Gastroesophageal sphincter (tissue), 4 donors: ENCODE data around the gene TEKT2. TPM values are rescaled to one million over a fixed set of nuclear protein-coding genes. Genes with fewer than 3 reads are reported as not detected.

Source experiments
- ATAC-seq: fragments of 150-250 bp; one replicate; pipeline ENCODE4 v1.9.1; 2016; ENCODE audit warnings: mild to moderate bottlenecking, moderate library complexity
- H3K27ac ChIP-seq, 4 donors: fragments of 200-600 bp; sonication (generic) in 3 of 4; 1 replicate in 3 of 4; 2 replicates in 1 of 4; pipeline ENCODE4 v1.5.1; 2016 to 2019
- H3K27me3 ChIP-seq: fragments of 200-600 bp; sonication (generic); one replicate; pipeline ENCODE4 v1.5.1; 2019
- H3K36me3 ChIP-seq, 2 donors: fragments of 200-600 bp; sonication (generic); one replicate each; pipeline ENCODE4 v1.5.1; 2019; ENCODE audit warnings: control low read depth in 1 of 2
- H3K4me1 ChIP-seq, 3 donors: fragments of 200-600 bp; sonication (generic); 1 replicate in 2 of 3; 2 replicates in 1 of 3; pipeline ENCODE4 v1.5.1; 2016 to 2019; ENCODE audit warnings: control low read depth in 2 of 3
- H3K4me3 ChIP-seq, 2 donors: fragments of 200-600 bp; sonication (generic); one replicate each; pipeline ENCODE4 v1.5.1; 2019; ENCODE audit warnings: mild to moderate bottlenecking in 1 of 2, moderate library complexity in 1 of 2
- H3K9me3 ChIP-seq, 3 donors: fragments of 200-600 bp; sonication (generic); one replicate each; pipeline ENCODE4 v1.5.1; 2017 to 2019; ENCODE audit warnings: control low read depth in 2 of 3
- CTCF ChIP-seq, 4 experiments: fragments of 200-600 bp in 2 of 4; fragments of 450-650 bp in 2 of 4; sonication (generic) in 1 of 4; IDR thresholded peaks; one replicate each; pipeline ENCODE4 v1.5.1; 2017 to 2019; ENCODE audit warnings: antibody characterized with exemption in 4 of 4, mild to moderate bottlenecking in 2 of 4, moderate library complexity in 2 of 4
- EP300 ChIP-seq: sonication (generic); formaldehyde crosslinking; IDR thresholded peaks from one replicate; pipeline ENCODE4 v1.6.1; 2017; ENCODE audit warnings: antibody characterized with exemption, mild to moderate bottlenecking
- POLR2A ChIP-seq, 2 donors: fragments of 450-650 bp; IDR thresholded peaks; one replicate each; pipeline ENCODE4 v1.6.1; 2017; ENCODE audit warnings: antibody characterized with exemption in 2 of 2, mild to moderate bottlenecking in 2 of 2, moderate library complexity in 1 of 2
- POLR2AphosphoS5 ChIP-seq: sonication (generic); formaldehyde crosslinking; IDR thresholded peaks from one replicate; pipeline ENCODE4 v1.6.1; 2017; ENCODE audit warnings: antibody characterized with exemption
- WGBS, 2 donors: methylation state at CpG; one replicate each; pipeline ENCODE4 v1.1.5; 2018; ENCODE audit warnings: low coverage in 1 of 2; 5-methylcytosine and 5-hydroxymethylcytosine counted together
- total RNA-seq, 4 donors: library from RNA; depleted of rRNA; stranded (reverse); fragments of >200 nt; gene quantifications; one replicate each; pipeline ENCODE4 v1.1.0, GENCODE V29; 2016

Gene TEKT2
- total RNA-seq, 4 donors from 2014 or later: 0.73 TPM; not detected in 3

- no peak for ATAC-seq
- H3K27me3 ChIP-seq: peaks cover 29% of the 10 kb centered on the region
- no peaks in the 10 kb centered on the region for H3K9me3 ChIP-seq
- H3K4me1 ChIP-seq: peaks cover 0 to 50% (median 23%) of the 10 kb centered on the region in 3 donors
- H3K27ac ChIP-seq: no peak overlapping the region
- peaks cover 0 to 11% of the 10 kb centered on the region in 2 donors for H3K36me3 ChIP-seq
- WGBS, 2 donors: 80% methylated on average over 3 of the region's 12 CpGs; no CpG with 5 or more reads in 1 of the 2 donors
- no peak overlapping the region for H3K4me3 ChIP-seq
- no peak for TF ChIP-seq POLR2A (IDR thresholded peaks at IDR 0.05)
- TF ChIP-seq EP300: no peak
- TF ChIP-seq CTCF (IDR thresholded peaks at IDR 0.05): no peak
- no peak for TF ChIP-seq POLR2AphosphoS5
These were observed 2.8 kb downstream of the TEKT2 start for GRCh38 chr1:36086529-36087232.

GRCh38 chr1:36087233-36088123 lies 3.6 kb downstream of the TEKT2 start:
- no peak for TF ChIP-seq POLR2A (IDR thresholded peaks at IDR 0.05)
- TF ChIP-seq CTCF (IDR thresholded peaks at IDR 0.05): no peak
- no peak for TF ChIP-seq POLR2AphosphoS5
- no peak for TF ChIP-seq EP300
- Histone ChIP-seq H3K27me3 (peaks cover 29% of the 10 kb centered on the region), H3K27ac (no peak overlapping the region), H3K36me3 (peaks cover 0 to 19% of the 10 kb centered on the region in 2 donors), H3K9me3 (no peaks in the 10 kb centered on the region), H3K4me3 (no peak overlapping the region), H3K4me1 (peaks cover 0 to 58% (median 23%) of the 10 kb centered on the region in 3 donors)
- ATAC-seq: no peak
- 100% methylated on average over 2 of the region's 31 CpGs; no CpG with 5 or more reads in 1 of the 2 donors for WGBS, 2 donors

GRCh38 chr1:36088265-36088576 lies 4.3 kb downstream of the TEKT2 start:
- WGBS, 2 donors: 80% methylated on average over 1 of the region's 8 CpGs; no CpG with 5 or more reads in 1 of the 2 donors
- peak overlapping the region; percentile 65 to 87 for H3K4me3 ChIP-seq

GRCh38 chr1:36088577-36089392 lies 4.9 kb downstream of the TEKT2 start, which contains the start of gene ADPRS:
ADPRS (plus strand) TSS chr1:36088892; CDS start chr1:36088905, 13 bp downstream.
- peaks cover 0 to 33% of the 10 kb centered on the region in 2 donors for H3K36me3 ChIP-seq
- H3K27ac ChIP-seq: peak within 1 kb of the TSS; percentile 60 to 93 (median 90)
- H3K27me3 ChIP-seq: peaks cover 27% of the 10 kb centered on the region
- peak; percentile 94 for ATAC-seq
- peaks cover 0 to 68% (median 22%) of the 10 kb centered on the region in 3 donors for H3K4me1 ChIP-seq
- peak; percentile 95 for TF ChIP-seq POLR2AphosphoS5
- TF ChIP-seq POLR2A (IDR thresholded peaks at IDR 0.05): peak; percentile 94 to 95
- peak in 3 of 4 experiments; percentile 98 to 100 (median 99) for TF ChIP-seq CTCF (IDR thresholded peaks at IDR 0.05)
- TF ChIP-seq EP300: no peak
- peak within 1 kb of the TSS; percentile 65 to 87 for H3K4me3 ChIP-seq
- no CpG with 5 or more reads among the region's 84 CpGs for WGBS, 2 donors
- no peaks in the 10 kb centered on the region for H3K9me3 ChIP-seq

More at GRCh38 chr1:36088265-36088576, 4.3 kb downstream of the TEKT2 start:
- no peak for TF ChIP-seq POLR2A (IDR thresholded peaks at IDR 0.05)
- Histone ChIP-seq H3K27me3 (peaks cover 29% of the 10 kb centered on the region), H3K9me3 (no peaks in the 10 kb centered on the region), H3K27ac (peak overlapping the region in 3 of 4 donors; percentile 88 to 93 (median 92)), H3K36me3 (peaks cover 0 to 27% of the 10 kb centered on the region in 2 donors), H3K4me1 (peaks cover 0 to 65% (median 23%) of the 10 kb centered on the region in 3 donors)
- no peak for ATAC-seq
